ENCODE data around the gene MRPL40.

DNA sequence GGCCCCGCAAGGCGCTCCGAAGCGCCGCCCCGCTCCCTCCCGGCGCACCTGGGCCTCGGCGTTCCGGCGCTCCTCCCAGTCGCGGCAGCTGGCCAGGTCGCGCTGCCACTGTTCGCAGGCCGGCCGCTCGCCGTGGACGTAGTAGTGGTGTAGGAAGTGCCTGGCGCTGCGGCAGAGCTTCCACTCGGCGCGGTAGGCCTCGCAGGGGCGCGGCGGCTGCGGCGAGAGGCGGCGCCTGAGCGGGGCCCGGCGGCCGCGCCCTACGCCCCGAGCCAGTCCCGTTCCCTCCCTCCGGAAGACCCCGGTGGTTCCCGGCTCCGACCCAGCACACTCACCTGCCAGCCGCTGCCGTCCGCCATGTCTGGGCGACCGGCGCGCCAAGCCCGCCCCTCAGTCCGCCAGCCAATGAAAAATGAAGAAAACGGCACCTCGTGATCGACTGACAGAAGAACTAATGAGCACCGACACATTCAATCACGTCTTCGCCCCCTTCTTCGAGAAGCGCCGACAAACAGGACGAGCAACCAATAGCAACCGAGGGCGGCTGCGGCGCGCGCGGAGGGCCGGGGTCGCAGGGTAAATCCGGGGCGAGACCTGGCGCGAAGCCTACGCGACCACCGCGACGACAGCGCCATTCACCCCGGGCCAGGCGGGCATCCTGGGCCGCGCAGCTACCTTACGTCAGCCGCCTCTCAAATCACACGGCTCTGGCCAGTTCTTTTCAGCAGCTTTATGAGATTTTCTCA, 15.2 kb downstream of the MRPL40 start, which contains the start of gene C22orf39:
- TF ChIP-seq EZH2 (IDR thresholded peaks at IDR 0.05) (no peak), POLR2AphosphoS5 (IDR thresholded peaks at IDR 0.05; ENCODE audit: low read depth, low read length) (peak; percentile 81), POLR2A (IDR thresholded peaks at IDR 0.05; ENCODE audit: borderline replicate concordance, extremely low read depth, insufficient read depth, insufficient read length) (peak; percentile 57), ZNF274 (IDR thresholded peaks at IDR 0.05; ENCODE audit: low read depth, low read length) (no peak), SP1 (IDR thresholded peaks at IDR 0.05; ENCODE audit: low read depth) (peak; percentile 96), JUND (IDR thresholded peaks at IDR 0.05) (no peak)
- TF ChIP-seq, protein P1, sequence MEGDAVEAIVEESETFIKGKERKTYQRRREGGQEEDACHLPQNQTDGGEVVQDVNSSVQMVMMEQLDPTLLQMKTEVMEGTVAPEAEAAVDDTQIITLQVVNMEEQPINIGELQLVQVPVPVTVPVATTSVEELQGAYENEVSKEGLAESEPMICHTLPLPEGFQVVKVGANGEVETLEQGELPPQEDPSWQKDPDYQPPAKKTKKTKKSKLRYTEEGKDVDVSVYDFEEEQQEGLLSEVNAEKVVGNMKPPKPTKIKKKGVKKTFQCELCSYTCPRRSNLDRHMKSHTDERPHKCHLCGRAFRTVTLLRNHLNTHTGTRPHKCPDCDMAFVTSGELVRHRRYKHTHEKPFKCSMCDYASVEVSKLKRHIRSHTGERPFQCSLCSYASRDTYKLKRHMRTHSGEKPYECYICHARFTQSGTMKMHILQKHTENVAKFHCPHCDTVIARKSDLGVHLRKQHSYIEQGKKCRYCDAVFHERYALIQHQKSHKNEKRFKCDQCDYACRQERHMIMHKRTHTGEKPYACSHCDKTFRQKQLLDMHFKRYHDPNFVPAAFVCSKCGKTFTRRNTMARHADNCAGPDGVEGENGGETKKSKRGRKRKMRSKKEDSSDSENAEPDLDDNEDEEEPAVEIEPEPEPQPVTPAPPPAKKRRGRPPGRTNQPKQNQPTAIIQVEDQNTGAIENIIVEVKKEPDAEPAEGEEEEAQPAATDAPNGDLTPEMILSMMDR (IDR thresholded peaks at IDR 0.05 in 2 of 3, conservative IDR thresholded peaks at IDR 0.05 in 1 of 3; ENCODE audit: borderline replicate concordance in 1 of 3, insufficient read depth in 1 of 3, low read depth in 2 of 3, low read length in 2 of 3) = no peak
- TF ChIP-seq, protein P2, sequence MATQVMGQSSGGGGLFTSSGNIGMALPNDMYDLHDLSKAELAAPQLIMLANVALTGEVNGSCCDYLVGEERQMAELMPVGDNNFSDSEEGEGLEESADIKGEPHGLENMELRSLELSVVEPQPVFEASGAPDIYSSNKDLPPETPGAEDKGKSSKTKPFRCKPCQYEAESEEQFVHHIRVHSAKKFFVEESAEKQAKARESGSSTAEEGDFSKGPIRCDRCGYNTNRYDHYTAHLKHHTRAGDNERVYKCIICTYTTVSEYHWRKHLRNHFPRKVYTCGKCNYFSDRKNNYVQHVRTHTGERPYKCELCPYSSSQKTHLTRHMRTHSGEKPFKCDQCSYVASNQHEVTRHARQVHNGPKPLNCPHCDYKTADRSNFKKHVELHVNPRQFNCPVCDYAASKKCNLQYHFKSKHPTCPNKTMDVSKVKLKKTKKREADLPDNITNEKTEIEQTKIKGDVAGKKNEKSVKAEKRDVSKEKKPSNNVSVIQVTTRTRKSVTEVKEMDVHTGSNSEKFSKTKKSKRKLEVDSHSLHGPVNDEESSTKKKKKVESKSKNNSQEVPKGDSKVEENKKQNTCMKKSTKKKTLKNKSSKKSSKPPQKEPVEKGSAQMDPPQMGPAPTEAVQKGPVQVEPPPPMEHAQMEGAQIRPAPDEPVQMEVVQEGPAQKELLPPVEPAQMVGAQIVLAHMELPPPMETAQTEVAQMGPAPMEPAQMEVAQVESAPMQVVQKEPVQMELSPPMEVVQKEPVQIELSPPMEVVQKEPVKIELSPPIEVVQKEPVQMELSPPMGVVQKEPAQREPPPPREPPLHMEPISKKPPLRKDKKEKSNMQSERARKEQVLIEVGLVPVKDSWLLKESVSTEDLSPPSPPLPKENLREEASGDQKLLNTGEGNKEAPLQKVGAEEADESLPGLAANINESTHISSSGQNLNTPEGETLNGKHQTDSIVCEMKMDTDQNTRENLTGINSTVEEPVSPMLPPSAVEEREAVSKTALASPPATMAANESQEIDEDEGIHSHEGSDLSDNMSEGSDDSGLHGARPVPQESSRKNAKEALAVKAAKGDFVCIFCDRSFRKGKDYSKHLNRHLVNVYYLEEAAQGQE (IDR thresholded peaks at IDR 0.05; ENCODE audit: low read depth) = no peak
- TF ChIP-seq, protein P3, sequence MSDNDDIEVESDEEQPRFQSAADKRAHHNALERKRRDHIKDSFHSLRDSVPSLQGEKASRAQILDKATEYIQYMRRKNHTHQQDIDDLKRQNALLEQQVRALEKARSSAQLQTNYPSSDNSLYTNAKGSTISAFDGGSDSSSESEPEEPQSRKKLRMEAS (IDR thresholded peaks at IDR 0.05) = no peak
